ENCODE results near the gene BLNK. TPM values are rescaled to one million over a fixed set of nuclear protein-coding genes. Genes with fewer than 3 reads are reported as not detected.

Gene BLNK
- total RNA-seq, 4 donors from 2014 or later, result 0.24 to 0.29 TPM; not detected in 2

GRCh38 chr10:96188421-96188820, 82.9 kb downstream of the BLNK start:
- in situ Hi-C loops (cut with MboI; ENCODE audit: low sequenced_read_pairs in 4 of 4), result no loop called here
- DNase-seq, result no peak
- Histone ChIP-seq H3K27me3 (no peaks in the 10 kb centered on the region), H3K4me1 (no peaks in the 10 kb centered on the region), H3K9me3 (no peaks in the 10 kb centered on the region), H3K36me3 (no peaks in the 10 kb centered on the region), H3K4me3 (no peak overlapping the region), H3K27ac (no peak overlapping the region)
- ATAC-seq, result no peak
- intact Hi-C loops (cut with DNase I; ENCODE audit: low total_unique reads), result no loop called here
- TF ChIP-seq POLR2A (IDR thresholded peaks at IDR 0.05) (no peak), CTCF (IDR thresholded peaks at IDR 0.05 in 4 of 5, conservative IDR thresholded peaks at IDR 0.05 in 1 of 5) (no peak)

GRCh38 chr10:96176985-96177384, 94.4 kb downstream of the BLNK start:
- in situ Hi-C loops (cut with MboI; ENCODE audit: low sequenced_read_pairs in 4 of 4), result no loop called here
- no peaks in the 10 kb centered on the region for H3K4me1 ChIP-seq
- ATAC-seq (no peak), DNase-seq (no peak)
- no peaks in the 10 kb centered on the region for H3K9me3 ChIP-seq
- H3K27ac ChIP-seq, result no peak overlapping the region
- TF ChIP-seq POLR2A (IDR thresholded peaks at IDR 0.05), result no peak
- TF ChIP-seq CTCF (IDR thresholded peaks at IDR 0.05 in 4 of 5, conservative IDR thresholded peaks at IDR 0.05 in 1 of 5), result no peak
- no peaks in the 10 kb centered on the region for H3K36me3 ChIP-seq
- intact Hi-C loops (cut with DNase I; ENCODE audit: low total_unique reads), result no loop called here
- no peak overlapping the region for H3K4me3 ChIP-seq
- no peaks in the 10 kb centered on the region for H3K27me3 ChIP-seq

- no peak for TF ChIP-seq CTCF (IDR thresholded peaks at IDR 0.05 in 4 of 5, conservative IDR thresholded peaks at IDR 0.05 in 1 of 5)
- TF ChIP-seq POLR2A (IDR thresholded peaks at IDR 0.05), result no peak
- peaks cover 0 to 6% (median 0%) of the 10 kb centered on the region in 3 donors for H3K9me3 ChIP-seq
- H3K4me3 ChIP-seq, result no peak overlapping the region
- no peak overlapping the region for H3K27ac ChIP-seq
- no peaks in the 10 kb centered on the region for H3K36me3 ChIP-seq
- ATAC-seq (no peak), DNase-seq (no peak)
- no peaks in the 10 kb centered on the region for H3K4me1 ChIP-seq
- in situ Hi-C loops (cut with MboI; ENCODE audit: low sequenced_read_pairs in 4 of 4) (no loop called here), intact Hi-C loops (cut with DNase I; ENCODE audit: low total_unique reads) (no loop called here)
- no peaks in the 10 kb centered on the region for H3K27me3 ChIP-seq
Measured at GRCh38 chr10:96172666-96173065, 98.7 kb downstream of the BLNK start.

- Histone ChIP-seq H3K27ac (no peak overlapping the region), H3K36me3 (no peaks in the 10 kb centered on the region), H3K4me1 (no peaks in the 10 kb centered on the region), H3K27me3 (no peaks in the 10 kb centered on the region), H3K9me3 (peaks cover 0 to 6% (median 0%) of the 10 kb centered on the region in 3 donors), H3K4me3 (no peak overlapping the region)
- DNase-seq (no peak), ATAC-seq (no peak)
- in situ Hi-C loops (cut with MboI; ENCODE audit: low sequenced_read_pairs in 4 of 4), result no loop called here
- no peak for TF ChIP-seq POLR2A (IDR thresholded peaks at IDR 0.05)
- no peak for TF ChIP-seq CTCF (IDR thresholded peaks at IDR 0.05 in 4 of 5, conservative IDR thresholded peaks at IDR 0.05 in 1 of 5)
- intact Hi-C loops (cut with DNase I; ENCODE audit: low total_unique reads), result no loop called here
Measured at GRCh38 chr10:96170230-96170629, 101.1 kb downstream of the BLNK start.

GRCh38 chr10:96168546-96168945, 102.8 kb downstream of the BLNK start:
- no peak for DNase-seq
- intact Hi-C loops (cut with DNase I; ENCODE audit: low total_unique reads), result no loop called here

More at GRCh38 chr10:96168546-96168945, 102.8 kb downstream of the BLNK start:
- Histone ChIP-seq H3K27ac (no peak overlapping the region), H3K9me3 (peaks cover 0 to 6% (median 0%) of the 10 kb centered on the region in 3 donors), H3K4me1 (no peaks in the 10 kb centered on the region), H3K27me3 (no peaks in the 10 kb centered on the region), H3K36me3 (no peaks in the 10 kb centered on the region), H3K4me3 (no peak overlapping the region)
- in situ Hi-C loops (cut with MboI; ENCODE audit: low sequenced_read_pairs in 4 of 4), result no loop called here
- no peak for ATAC-seq
- TF ChIP-seq CTCF (IDR thresholded peaks at IDR 0.05 in 4 of 5, conservative IDR thresholded peaks at IDR 0.05 in 1 of 5) (no peak), POLR2A (IDR thresholded peaks at IDR 0.05) (no peak)
